RWPE2 (cell line): ENCODE measurements around the gene RNF19B.
"Not testable (repeated sequence)": the region's sequence is repeated elsewhere in the genome, so short reads cannot be mapped to it uniquely, and the experiment has no call there.

ENCODE experiments used
- ATAC-seq: fragments of 200-7000 bp; cut with Tn5 transposase; 3 replicates; pipeline ENCODE4 v1.9.1; 2021; ENCODE audit warnings: low read depth
- DNase-seq: peaks from one replicate; pipeline ENCODE4 v3.0.0-alpha.2; 2020; ENCODE audit warnings: low spot score
- H3K27ac ChIP-seq: fragments of 450-650 bp; 2 replicates; pipeline ENCODE4 v1.5.1; 2017; ENCODE audit warnings: mild to moderate bottlenecking; ENCODE audit not compliant: poor library complexity, severe bottlenecking
- H3K27me3 ChIP-seq: fragments of 250-450 bp; sonication (Bioruptor Pico); 2 replicates; pipeline ENCODE4 v1.5.1; 2021; ENCODE audit warnings: mild to moderate bottlenecking, moderate library complexity; ENCODE audit not compliant: insufficient read depth, poor library complexity, severe bottlenecking
- H3K36me3 ChIP-seq: fragments of 250-450 bp; sonication (Bioruptor Pico); 2 replicates; pipeline ENCODE4 v1.5.1; 2020; ENCODE audit warnings: low read depth, mild to moderate bottlenecking, moderate library complexity
- H3K4me1 ChIP-seq: fragments of 250-450 bp; sonication (Bioruptor Pico); 2 replicates; pipeline ENCODE4 v1.5.1; 2021; ENCODE audit warnings: mild to moderate bottlenecking, moderate library complexity; ENCODE audit not compliant: insufficient read depth, poor library complexity, severe bottlenecking
- H3K4me3 ChIP-seq: fragments of 250-450 bp; sonication (Bioruptor Pico); 2 replicates; pipeline ENCODE4 v1.5.1; 2021; ENCODE audit warnings: mild to moderate bottlenecking, moderate library complexity; ENCODE audit not compliant: severe bottlenecking
- H3K9me3 ChIP-seq: fragments of 250-450 bp; sonication (Bioruptor Pico); 2 replicates; pipeline ENCODE4 v1.5.1; 2021; ENCODE audit warnings: mild to moderate bottlenecking, moderate library complexity; ENCODE audit not compliant: severe bottlenecking
- CTCF ChIP-seq: fragments of 450-650 bp; IDR thresholded peaks from one replicate; pipeline ENCODE4 v1.5.1; 2017; ENCODE audit warnings: mild to moderate bottlenecking, moderate library complexity; ENCODE audit not compliant: poor library complexity, severe bottlenecking

RNF19B gene

DNA sequence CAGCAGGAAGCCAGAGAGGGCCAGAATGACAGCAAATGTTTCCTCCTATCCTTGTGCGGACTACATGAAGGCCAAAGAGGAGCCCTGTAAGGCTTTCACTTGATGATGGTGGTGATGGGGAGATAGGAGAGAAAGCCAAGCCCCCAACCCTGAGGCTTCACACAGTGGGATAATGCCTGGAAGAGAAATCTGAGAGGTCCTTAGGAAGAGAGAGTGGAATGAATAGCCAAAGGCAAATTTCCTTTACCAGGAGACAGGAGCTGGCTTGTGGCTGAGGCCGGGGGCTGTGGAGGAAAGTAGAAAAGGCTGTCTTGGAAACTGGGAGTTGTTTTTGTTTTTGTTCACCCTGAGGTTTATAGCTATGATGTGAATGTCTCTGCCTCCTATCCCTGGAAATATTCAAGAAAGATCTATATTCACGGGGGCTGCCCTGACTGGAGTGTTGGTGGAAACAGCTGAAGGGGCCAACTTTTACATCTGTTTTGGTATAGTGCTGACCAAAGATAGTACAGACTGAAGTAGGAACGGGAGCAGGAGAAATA, 13.0 kb upstream of the RNF19B start:
- ATAC-seq (no peak), DNase-seq (no peak)
- Histone ChIP-seq H3K9me3 (no peaks in the 10 kb centered on the region), H3K4me3 (no peak overlapping the region), H3K27ac (no peak overlapping the region), H3K36me3 (no peaks in the 10 kb centered on the region), H3K4me1 (peaks cover 13% of the 10 kb centered on the region), H3K27me3 (no peaks in the 10 kb centered on the region)
- TF ChIP-seq CTCF, result no peak

GRCh38 chr1:32975055-32975454, 10.4 kb upstream of the RNF19B start:
- ATAC-seq, H3K27ac ChIP-seq, DNase-seq, H3K27me3 ChIP-seq, H3K4me1 ChIP-seq, H3K4me3 ChIP-seq, H3K36me3 ChIP-seq, H3K9me3 ChIP-seq: not testable (repeated sequence)

- H3K4me1 ChIP-seq, ATAC-seq, H3K27ac ChIP-seq, DNase-seq, H3K36me3 ChIP-seq, H3K27me3 ChIP-seq, H3K9me3 ChIP-seq, H3K4me3 ChIP-seq: not testable (repeated sequence)
These were observed 8.8 kb upstream of the RNF19B start for GRCh38 chr1:32973458-32973857.

- Histone ChIP-seq H3K9me3 (no peaks in the 10 kb centered on the region), H3K36me3 (no peaks in the 10 kb centered on the region), H3K4me1 (no peaks in the 10 kb centered on the region), H3K27me3 (no peaks in the 10 kb centered on the region), H3K27ac (no peak overlapping the region), H3K4me3 (peak overlapping the region; percentile 24)
- TF ChIP-seq CTCF, result no peak
- ATAC-seq (peak; percentile 69), DNase-seq (no peak)
These were observed 8.3 kb upstream of the RNF19B start for GRCh38 chr1:32972814-32973428.

DNA sequence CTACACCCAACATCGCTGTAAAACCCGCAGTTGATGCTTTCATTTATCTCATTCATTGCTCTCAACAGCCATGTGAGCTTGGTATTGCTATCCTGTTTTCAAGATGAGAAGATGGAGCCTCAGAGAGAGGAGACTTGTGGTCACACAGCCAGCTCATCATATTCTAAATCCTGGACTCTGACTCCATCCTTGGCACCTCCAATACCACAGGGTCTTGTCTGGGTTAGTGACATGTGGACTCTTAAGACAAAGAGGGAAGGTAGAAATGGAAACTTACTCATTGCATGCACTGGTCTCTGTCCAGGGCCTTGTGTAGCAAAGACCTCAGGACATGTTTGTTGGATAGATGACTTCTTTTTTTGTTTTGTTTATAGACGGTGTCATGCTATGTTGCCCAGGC, 7.0 kb upstream of the RNF19B start:
- no peak for DNase-seq
- Histone ChIP-seq H3K9me3 (no peaks in the 10 kb centered on the region), H3K4me1 (no peaks in the 10 kb centered on the region), H3K36me3 (no peaks in the 10 kb centered on the region), H3K4me3 (no peak overlapping the region), H3K27me3 (no peaks in the 10 kb centered on the region), H3K27ac (no peak overlapping the region)
- no peak for TF ChIP-seq CTCF
- ATAC-seq, result no peak

GRCh38 chr1:32971156-32971555, 6.5 kb upstream of the RNF19B start:
- ATAC-seq (no peak), DNase-seq (no peak)
- TF ChIP-seq CTCF, result no peak
- no peaks in the 10 kb centered on the region for H3K27me3 ChIP-seq
- H3K27ac ChIP-seq, result no peak overlapping the region
- no peaks in the 10 kb centered on the region for H3K4me1 ChIP-seq
- H3K36me3 ChIP-seq, result no peaks in the 10 kb centered on the region
- H3K9me3 ChIP-seq, result no peaks in the 10 kb centered on the region
- no peak overlapping the region for H3K4me3 ChIP-seq
